Skeletal muscle cell (primary cell): ENCODE data around the gene RNU1-3.
"Not testable (repeated sequence)": the region's sequence is repeated elsewhere in the genome, so short reads cannot be mapped to it uniquely, and the experiment has no call there.

Source experiments
- DNase-seq: peaks from one replicate; pipeline ENCODE4 v3.0.0-alpha.2; 2010; ENCODE audit warnings: low read depth
- H3K4me3 ChIP-seq: 2 replicates; pipeline ENCODE4 v1.5.1; 2011; ENCODE audit warnings: low read depth, mild to moderate bottlenecking, control low read depth, low read length, moderate library complexity

Gene RNU1-3

GRCh38 chr1:16666502-16667413, at the start of gene RNU1-3:
TSS of gene RNU1-3 (minus strand) at chr1:16666948.
- DNase-seq, H3K4me3 ChIP-seq: not testable (repeated sequence)

- not testable (repeated sequence) for H3K4me3 ChIP-seq
Measured at GRCh38 chr1:16713480-16713879, 46.7 kb upstream of the RNU1-3 start.

GRCh38 chr1:16712984-16713383, 46.2 kb upstream of the RNU1-3 start:
- H3K4me3 ChIP-seq, DNase-seq: not testable (repeated sequence)

More at GRCh38 chr1:16713480-16713879, 46.7 kb upstream of the RNU1-3 start:
- not testable (repeated sequence) for DNase-seq

GRCh38 chr1:16712582-16712981, 45.8 kb upstream of the RNU1-3 start:
- not testable (repeated sequence) for DNase-seq, H3K4me3 ChIP-seq

- not testable (repeated sequence) for DNase-seq
Measured at GRCh38 chr1:16712131-16712530, 45.4 kb upstream of the RNU1-3 start.

GRCh38 chr1:16710618-16711017, 43.9 kb upstream of the RNU1-3 start:
- not testable (repeated sequence) for H3K4me3 ChIP-seq, DNase-seq

More at GRCh38 chr1:16712131-16712530, 45.4 kb upstream of the RNU1-3 start:
- H3K4me3 ChIP-seq = not testable (repeated sequence)

- not testable (repeated sequence) for DNase-seq
Measured at GRCh38 chr1:16709659-16710087, 42.9 kb upstream of the RNU1-3 start.

GRCh38 chr1:16708704-16709103, 42.0 kb upstream of the RNU1-3 start:
- DNase-seq, H3K4me3 ChIP-seq: not testable (repeated sequence)

More at GRCh38 chr1:16709659-16710087, 42.9 kb upstream of the RNU1-3 start:
- H3K4me3 ChIP-seq = not testable (repeated sequence)

GRCh38 chr1:16707130-16708093, 40.7 kb upstream of the RNU1-3 start:
- not testable (repeated sequence) for H3K4me3 ChIP-seq, DNase-seq

- DNase-seq = not testable (repeated sequence)
Measured at GRCh38 chr1:16706302-16706701, 39.6 kb upstream of the RNU1-3 start.

GRCh38 chr1:16704502-16705100, 37.9 kb upstream of the RNU1-3 start:
- H3K4me3 ChIP-seq, DNase-seq: not testable (repeated sequence)

More at GRCh38 chr1:16706302-16706701, 39.6 kb upstream of the RNU1-3 start:
- not testable (repeated sequence) for H3K4me3 ChIP-seq

- not testable (repeated sequence) for DNase-seq, H3K4me3 ChIP-seq
Measured at GRCh38 chr1:16704076-16704475, 37.3 kb upstream of the RNU1-3 start.

GRCh38 chr1:16703602-16704001, 36.9 kb upstream of the RNU1-3 start:
- not testable (repeated sequence) for DNase-seq

GRCh38 chr1:16703141-16703540, 36.4 kb upstream of the RNU1-3 start:
- not testable (repeated sequence) for DNase-seq, H3K4me3 ChIP-seq

More at GRCh38 chr1:16703602-16704001, 36.9 kb upstream of the RNU1-3 start:
- not testable (repeated sequence) for H3K4me3 ChIP-seq

GRCh38 chr1:16702280-16702679, 35.5 kb upstream of the RNU1-3 start:
- not testable (repeated sequence) for H3K4me3 ChIP-seq, DNase-seq

GRCh38 chr1:16701189-16701588, 34.4 kb upstream of the RNU1-3 start:
- H3K4me3 ChIP-seq, DNase-seq: not testable (repeated sequence)

GRCh38 chr1:16700138-16700895, 33.6 kb upstream of the RNU1-3 start:
- not testable (repeated sequence) for DNase-seq, H3K4me3 ChIP-seq

GRCh38 chr1:16699440-16699839, 32.7 kb upstream of the RNU1-3 start:
- DNase-seq, H3K4me3 ChIP-seq: not testable (repeated sequence)
